WERI-Rb-1 (cell line): ENCODE data around the gene C5.

Experiments used
- DNase-seq: peaks from one replicate; pipeline ENCODE4 v3.0.0-alpha.2; 2020
- H3K27ac ChIP-seq: fragments of 250-450 bp; sonication (Bioruptor Pico); 2 replicates; pipeline ENCODE4 v1.5.1; 2020; ENCODE audit warnings: mild to moderate bottlenecking, moderate library complexity
- H3K27me3 ChIP-seq: fragments of 250-450 bp; sonication (Bioruptor Pico); 2 replicates; pipeline ENCODE4 v1.5.1; 2021; ENCODE audit warnings: mild to moderate bottlenecking, low read depth, moderate library complexity; ENCODE audit not compliant: insufficient read depth, severe bottlenecking
- H3K36me3 ChIP-seq: fragments of 250-450 bp; sonication (Bioruptor Pico); 2 replicates; pipeline ENCODE4 v1.5.1; 2020; ENCODE audit warnings: mild to moderate bottlenecking, moderate library complexity
- H3K4me3 ChIP-seq: 2 replicates; pipeline ENCODE4 v1.5.1; 2011; ENCODE audit warnings: low read depth, mild to moderate bottlenecking, control low read depth, low read length
- H3K9me3 ChIP-seq: fragments of 250-450 bp; sonication (Bioruptor Pico); 2 replicates; pipeline ENCODE4 v1.5.1; 2021; ENCODE audit warnings: mild to moderate bottlenecking, moderate library complexity; ENCODE audit not compliant: severe bottlenecking
- TF ChIP-seq, protein P1 (sequence below): IDR thresholded peaks from 2 replicates; pipeline ENCODE4 v1.5.1; 2011; ENCODE audit warnings: low read depth, mild to moderate bottlenecking, control low read depth, inconsistent platforms, low read length

The C5 gene

DNA sequence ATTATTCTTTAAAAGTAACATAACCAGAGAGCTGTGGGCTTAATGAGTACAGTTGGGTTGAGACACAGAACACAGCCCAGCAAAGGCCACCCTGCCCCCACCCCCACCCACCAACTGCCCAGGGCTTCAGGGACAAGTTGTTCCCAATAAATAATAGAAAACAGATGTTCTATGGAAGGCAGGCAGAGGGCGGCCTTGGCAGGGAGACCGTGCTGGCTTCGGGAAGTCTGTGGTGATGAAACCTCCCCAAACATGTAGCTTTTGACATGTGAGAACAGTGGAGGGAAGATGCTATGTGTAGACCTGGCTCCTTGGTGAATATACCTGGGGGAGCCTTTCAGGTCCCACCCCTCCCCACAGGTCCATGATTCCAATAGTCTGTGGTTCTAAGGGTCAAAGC lies 133.5 kb downstream of the C5 start:
- no peak overlapping the region for H3K4me3 ChIP-seq
- no peaks in the 10 kb centered on the region for H3K36me3 ChIP-seq
- no peaks in the 10 kb centered on the region for H3K9me3 ChIP-seq
- H3K27ac ChIP-seq = peak overlapping the region; percentile 39
- peak; percentile 55 for DNase-seq
- no peaks in the 10 kb centered on the region for H3K27me3 ChIP-seq
- TF ChIP-seq, protein P1, sequence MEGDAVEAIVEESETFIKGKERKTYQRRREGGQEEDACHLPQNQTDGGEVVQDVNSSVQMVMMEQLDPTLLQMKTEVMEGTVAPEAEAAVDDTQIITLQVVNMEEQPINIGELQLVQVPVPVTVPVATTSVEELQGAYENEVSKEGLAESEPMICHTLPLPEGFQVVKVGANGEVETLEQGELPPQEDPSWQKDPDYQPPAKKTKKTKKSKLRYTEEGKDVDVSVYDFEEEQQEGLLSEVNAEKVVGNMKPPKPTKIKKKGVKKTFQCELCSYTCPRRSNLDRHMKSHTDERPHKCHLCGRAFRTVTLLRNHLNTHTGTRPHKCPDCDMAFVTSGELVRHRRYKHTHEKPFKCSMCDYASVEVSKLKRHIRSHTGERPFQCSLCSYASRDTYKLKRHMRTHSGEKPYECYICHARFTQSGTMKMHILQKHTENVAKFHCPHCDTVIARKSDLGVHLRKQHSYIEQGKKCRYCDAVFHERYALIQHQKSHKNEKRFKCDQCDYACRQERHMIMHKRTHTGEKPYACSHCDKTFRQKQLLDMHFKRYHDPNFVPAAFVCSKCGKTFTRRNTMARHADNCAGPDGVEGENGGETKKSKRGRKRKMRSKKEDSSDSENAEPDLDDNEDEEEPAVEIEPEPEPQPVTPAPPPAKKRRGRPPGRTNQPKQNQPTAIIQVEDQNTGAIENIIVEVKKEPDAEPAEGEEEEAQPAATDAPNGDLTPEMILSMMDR = 0 out of 2 replicates have a peak, but pooled peaks have one; percentile 21

DNA sequence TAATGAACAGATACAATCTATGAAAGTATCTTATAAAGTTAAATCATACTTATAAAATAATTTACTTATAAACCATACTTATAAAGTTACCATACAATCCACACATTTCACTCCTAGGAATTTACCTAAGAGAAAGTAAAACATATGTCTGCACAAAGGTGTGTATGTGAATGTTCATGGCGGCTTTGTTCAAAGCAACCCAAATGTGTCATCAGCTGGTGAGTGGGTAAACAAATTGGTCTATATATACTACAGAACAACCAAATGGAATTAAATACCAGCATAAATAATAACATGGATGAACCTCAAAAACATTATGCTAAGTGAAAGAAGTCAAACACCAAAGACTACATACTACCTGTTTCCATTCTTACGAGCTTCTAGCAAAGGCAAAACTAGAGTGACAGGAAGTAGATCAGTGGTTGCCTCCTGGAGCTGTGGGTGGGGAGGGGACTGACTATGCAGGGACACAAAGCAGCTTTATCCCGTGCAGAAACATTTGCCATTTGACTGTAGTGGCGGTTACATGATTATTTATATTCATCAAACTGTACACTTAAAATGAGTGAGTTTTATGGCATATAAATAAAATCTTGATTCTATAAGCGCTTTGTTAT lies 134.1 kb downstream of the C5 start:
- Histone ChIP-seq H3K4me3 (no peak overlapping the region), H3K36me3 (no peaks in the 10 kb centered on the region), H3K27me3 (no peaks in the 10 kb centered on the region), H3K27ac (peak overlapping the region; percentile 39), H3K9me3 (no peaks in the 10 kb centered on the region)
- DNase-seq = peak; percentile 56
- TF ChIP-seq, protein P1 = no peak

DNA sequence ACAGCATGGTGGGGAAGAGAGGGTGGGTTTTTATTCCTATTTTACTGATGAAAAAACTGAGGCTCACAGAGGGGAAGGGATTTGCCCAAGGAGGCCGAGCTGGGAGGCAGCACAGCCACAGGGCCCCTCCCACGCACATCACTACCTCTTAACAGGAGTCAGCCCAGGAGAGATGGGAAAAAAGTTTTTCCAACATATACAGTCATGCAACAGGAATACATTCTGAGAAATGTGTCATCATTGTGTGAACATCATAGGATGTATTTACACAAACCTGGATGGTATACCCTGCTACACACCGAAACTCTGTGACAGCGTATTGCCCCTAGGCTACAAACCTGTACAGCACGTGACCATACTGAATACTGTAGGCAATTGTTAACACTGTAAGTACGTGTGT lies 135.1 kb downstream of the C5 start:
- DNase-seq = no peak
- H3K27ac ChIP-seq = no peak overlapping the region
- TF ChIP-seq, protein P1 = no peak
- H3K4me3 ChIP-seq = no peak overlapping the region
- H3K9me3 ChIP-seq = no peaks in the 10 kb centered on the region
- no peaks in the 10 kb centered on the region for H3K27me3 ChIP-seq
- H3K36me3 ChIP-seq = no peaks in the 10 kb centered on the region

DNA sequence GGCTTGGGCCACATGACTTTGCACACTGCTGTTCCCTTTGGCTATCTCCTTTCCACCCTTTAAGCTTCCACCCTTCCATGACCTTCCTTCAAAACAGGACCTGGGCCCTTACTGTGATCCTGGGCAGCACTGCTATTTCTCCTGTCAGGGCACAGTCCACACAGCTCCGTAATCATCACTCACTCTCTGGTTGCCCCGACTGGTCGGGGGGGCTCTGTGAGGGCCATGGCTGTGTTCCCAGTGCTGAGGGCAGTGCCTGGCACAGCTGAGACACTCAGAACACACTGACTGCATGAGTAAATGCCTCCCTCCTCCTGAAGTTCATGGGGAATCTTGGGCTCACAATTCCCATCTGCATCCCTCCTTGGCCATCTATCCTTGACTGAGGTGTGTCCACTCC lies 135.7 kb downstream of the C5 start:
- no peak overlapping the region for H3K27ac ChIP-seq
- H3K9me3 ChIP-seq = no peaks in the 10 kb centered on the region
- TF ChIP-seq, protein P1 = no peak
- DNase-seq = no peak
- H3K4me3 ChIP-seq = no peak overlapping the region
- no peaks in the 10 kb centered on the region for H3K36me3 ChIP-seq
- H3K27me3 ChIP-seq = no peaks in the 10 kb centered on the region

DNA sequence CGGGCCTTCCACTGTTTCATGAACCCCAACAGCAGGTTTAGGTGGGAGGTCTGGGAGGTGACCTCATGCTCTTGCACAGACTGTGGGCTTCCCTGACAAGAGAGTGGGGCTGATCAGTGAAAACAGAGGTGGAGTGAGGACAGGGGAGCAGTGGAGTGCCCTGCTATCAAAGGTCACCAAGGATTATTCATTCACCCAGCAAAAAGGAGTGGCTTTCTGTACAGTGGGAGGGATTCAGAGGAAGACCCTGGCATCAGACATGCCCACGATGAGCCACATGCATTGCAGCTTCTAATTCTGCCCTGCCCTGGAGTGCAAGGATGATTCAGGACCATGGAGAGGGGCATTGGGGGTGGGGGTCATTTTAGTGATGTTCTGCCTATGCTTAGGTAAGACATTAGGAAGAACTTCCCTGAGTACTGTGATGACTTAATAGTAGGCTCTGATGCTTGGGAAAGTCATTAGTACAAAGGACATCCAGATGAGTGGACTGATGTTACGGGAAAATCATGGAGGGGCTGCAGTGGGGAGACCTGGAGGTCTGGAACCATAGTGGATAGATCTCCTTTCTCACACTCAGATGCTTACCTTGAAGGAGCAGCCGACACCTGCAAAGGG lies 136.3 kb downstream of the C5 start:
- no peaks in the 10 kb centered on the region for H3K36me3 ChIP-seq
- no peak overlapping the region for H3K27ac ChIP-seq
- H3K27me3 ChIP-seq = no peaks in the 10 kb centered on the region
- H3K9me3 ChIP-seq = no peaks in the 10 kb centered on the region
- no peak for DNase-seq
- H3K4me3 ChIP-seq = no peak overlapping the region
- TF ChIP-seq, protein P1 = no peak
